Measurements from ENCODE around the gene CCDC85C.

Gene CCDC85C

DNA sequence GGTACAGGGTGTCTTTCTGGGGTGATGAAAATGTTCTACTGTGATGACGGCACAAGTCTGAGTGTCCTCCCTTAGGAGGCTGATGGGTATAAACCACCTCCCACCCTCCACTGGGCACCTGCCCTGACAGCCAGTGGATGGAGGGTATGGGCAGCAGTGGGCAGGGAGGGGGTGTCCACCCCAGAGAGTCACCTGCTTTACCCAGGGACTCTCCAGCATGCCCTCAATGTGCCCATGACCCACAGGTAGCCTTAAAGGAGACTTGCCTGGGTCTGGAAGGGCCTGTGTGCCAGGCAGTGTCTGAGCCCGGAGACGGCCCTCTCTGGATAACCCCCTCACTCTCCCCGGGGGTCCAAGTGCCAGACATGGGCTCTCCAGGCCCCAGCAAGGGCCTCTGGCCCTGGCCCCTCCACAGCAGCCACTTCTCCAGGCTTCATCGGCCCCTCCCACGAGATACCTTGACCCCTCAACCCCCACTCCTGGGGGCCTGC is 84.0 kb downstream of the CCDC85C start:
- no peak for DNase-seq

DNA sequence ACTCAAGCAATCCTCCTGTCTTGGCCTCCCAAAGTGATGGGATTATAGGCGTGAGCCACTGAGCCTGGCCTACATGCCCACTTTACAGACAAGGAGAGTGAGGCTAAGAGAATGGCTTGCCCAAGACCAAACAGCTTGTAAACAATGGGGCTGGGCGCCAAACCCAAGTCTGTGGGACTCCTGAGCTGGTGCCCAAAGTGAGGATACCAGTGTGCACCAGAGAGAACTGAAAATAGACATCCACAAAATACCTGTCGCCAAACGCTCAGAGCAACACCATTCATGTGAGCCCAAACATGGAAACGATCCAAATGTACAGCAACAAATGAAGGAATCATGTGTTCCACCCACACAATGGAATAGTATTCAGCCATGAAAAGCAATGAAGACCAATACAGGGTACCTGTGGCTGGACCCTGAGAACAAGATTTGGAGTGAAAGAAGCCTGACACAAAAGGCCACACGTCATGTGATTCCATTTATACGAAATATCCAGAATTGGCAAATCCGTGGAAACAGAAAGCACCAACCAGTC is 84.6 kb downstream of the CCDC85C start:
- no peak for DNase-seq

- DNase-seq = peak; percentile 60 to 90 (median 78)
Observed at GRCh38 chr14:99518441-99519346, 85.3 kb downstream of the CCDC85C start.

DNA sequence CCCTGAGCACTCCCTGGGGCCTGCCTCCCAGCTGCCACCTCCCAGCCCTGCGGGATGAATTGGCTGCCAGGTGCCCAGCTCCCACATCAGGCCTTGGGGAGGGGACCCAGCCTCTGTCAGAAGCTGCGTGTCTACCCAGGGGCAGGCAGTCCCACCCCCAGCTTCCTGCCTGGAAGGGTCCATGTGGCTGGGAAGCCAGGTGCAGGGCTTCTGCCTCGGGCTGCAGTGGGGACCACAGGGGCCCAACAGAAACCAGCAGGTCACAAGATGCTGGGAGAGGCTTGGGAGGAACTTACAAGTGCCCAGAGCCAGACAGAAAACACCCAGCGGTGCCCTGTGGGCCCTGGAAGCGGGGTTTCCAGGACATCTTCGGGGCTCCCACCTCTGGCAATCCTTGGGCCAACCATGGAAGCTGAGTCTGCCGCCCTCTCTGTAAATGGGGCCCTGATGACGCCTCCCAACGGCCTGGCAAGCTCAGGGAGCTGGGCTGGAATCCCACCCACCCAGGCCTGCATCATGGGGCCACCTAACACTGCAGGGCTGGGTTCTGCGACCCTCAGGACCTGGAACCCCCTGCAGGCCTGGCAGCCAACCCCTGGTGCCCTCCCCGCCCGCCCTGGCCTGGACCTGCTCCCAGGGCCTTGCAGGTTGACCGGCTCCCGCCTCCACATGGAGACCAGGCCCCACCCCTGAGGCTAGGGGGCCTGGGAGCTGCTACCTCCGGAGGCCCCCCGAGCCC is 86.2 kb downstream of the CCDC85C start:
- no peak for DNase-seq

DNA sequence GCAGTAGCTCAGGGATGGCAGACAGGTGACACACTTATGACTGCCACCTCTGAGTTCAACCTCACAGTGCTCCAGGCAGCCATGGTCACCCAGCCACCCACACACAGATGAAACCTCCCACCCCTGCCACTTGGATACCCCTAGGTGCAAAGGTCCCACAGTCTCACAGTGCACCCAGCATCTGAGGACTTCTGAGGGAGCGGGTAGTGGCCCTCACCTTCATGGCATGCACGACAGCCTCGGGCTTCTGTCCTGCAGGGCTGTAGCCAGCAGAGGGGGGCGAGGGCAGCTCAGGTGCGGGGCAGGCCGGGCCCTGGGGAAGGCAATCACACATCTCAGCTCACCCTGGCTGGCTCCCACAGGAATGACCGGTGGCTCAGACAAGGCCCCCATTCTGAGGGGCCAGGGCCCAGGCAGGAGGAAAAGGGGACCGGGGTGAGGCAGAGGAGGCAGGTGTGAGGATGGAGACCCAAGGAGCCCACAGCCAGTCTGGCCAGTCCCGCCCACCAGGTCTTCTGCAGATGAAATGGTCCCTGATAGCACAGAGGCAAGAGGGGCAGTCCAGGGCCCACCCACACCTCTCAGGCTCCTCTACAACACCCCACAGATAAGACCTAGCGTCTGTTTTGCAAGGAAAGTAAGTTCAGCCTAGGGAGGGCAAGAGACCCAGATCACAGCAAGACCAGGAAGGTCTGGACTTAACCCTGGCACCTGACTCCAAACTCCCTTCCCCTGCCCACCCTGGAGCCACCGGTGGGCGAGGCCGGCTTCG is 87.0 kb downstream of the CCDC85C start:
- DNase-seq = no peak

GRCh38 chr14:99516156-99516870 is 87.7 kb downstream of the CCDC85C start:
- no peak for DNase-seq

DNA sequence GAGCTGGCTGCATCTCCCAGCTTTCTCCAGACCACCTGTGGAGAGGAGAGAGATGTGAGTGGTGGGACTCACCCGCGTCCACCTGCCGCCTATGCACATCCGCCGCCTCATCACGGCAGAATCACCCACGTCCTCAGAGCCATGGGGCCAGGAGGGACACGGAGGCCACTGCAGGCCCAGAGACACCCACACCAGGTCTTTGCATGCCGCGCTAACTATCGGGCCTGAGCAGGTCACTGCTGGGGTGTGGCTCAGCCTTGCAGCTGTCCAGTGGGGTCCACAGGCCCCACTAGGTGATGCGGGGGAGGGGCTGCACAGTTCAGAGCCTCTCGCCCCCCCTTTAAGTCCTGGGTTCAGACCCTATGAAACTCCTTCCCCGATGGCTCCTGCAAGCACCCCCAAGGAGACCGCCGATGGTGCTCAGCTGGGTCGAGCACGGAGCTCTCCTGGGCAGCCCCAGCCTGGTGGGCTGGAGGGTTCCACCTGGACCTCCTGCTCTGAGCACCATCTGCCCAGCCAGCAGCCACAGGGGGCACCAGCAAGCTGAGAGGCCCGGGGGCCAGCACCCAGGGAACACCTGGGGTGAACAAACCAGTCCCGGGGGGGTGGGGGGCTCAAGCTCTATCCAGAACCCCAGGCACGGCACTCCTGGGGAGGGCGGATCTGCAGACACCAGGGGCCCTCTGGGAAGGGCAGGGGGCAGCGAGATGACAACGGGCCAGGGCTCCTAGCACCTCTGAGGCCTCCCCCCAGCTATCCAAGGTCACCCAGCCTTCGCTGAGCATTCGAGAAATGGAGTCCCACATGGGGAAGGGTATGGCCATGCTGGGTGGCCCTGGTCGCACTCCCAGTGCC is 88.5 kb downstream of the CCDC85C start:
- DNase-seq = no peak

- no peak for DNase-seq
Observed at GRCh38 chr14:99514552-99515300, 89.3 kb downstream of the CCDC85C start.

- no peak for DNase-seq
Observed at GRCh38 chr14:99513946-99514551, 90.0 kb downstream of the CCDC85C start.

DNA sequence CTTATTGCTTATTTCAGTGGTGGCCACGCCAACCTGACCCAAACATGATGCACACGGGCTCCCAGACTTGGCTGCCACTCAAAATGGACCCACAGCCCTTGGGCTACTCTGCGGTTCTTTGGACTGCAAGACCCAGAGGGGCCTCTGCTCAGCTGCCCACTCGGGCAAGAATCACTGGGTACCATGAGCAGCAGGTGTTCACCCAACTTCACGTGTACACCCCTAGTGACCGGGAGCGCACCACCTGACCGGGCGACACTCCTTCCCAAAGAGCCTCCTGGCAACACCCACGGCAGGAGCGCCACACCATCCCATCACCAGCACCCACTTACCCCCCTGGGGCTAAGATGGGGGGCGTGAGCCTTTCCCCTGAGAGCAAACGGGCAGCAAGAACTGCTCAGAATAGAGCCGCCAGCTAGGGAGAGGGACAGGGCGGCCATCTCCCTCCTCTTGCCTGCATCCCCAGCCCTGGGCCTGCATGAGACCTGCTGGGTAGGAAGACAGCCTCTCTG is 90.8 kb downstream of the CCDC85C start:
- DNase-seq = no peak

DNA sequence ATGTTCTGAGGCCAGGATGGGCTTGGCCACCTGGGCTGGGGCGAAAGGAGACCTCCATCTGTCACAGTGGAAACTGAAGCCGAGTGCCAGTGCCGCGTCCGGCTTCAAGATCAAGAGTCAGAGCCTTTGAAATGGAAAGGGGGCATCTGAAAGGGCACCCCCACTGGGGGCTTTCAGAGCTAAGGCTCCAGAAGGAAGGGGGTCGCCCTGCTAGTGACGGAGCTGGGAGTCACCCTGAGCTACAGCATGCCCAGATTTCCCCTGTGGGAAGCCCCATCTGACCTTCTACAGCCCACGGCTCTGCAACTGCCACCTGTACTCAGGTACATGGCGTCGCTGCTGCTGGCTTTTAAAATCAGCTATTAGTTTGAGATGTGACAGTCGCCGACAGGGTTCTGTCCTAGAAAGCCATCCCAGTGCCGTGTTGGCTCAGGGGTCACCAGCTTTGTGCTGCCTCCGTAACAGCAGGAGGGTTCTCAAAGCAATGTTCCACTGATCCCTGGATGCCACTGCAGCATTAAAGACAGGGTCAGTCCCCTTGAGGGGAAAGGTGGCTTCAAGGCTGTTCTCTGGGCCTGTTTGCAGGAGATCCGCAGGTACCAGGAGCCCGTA is 91.3 kb downstream of the CCDC85C start:
- DNase-seq = no peak

DNA sequence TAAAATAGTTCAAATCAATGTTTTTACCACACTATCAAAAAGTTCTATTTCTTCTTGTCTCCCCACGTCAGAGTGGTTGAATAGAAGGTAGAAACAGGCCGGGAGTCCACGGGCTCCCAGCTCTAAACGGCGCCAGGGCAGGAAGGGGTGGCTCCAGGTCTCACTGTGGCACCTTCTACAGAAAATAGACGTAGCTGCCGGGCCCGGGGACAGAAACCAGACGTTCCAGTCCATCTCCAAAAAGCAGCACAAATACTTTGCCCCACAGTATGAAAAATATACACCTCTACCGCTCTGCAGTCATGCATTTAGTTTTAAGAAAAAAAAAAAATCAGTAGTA is 91.9 kb downstream of the CCDC85C start:
- DNase-seq = no peak

DNA sequence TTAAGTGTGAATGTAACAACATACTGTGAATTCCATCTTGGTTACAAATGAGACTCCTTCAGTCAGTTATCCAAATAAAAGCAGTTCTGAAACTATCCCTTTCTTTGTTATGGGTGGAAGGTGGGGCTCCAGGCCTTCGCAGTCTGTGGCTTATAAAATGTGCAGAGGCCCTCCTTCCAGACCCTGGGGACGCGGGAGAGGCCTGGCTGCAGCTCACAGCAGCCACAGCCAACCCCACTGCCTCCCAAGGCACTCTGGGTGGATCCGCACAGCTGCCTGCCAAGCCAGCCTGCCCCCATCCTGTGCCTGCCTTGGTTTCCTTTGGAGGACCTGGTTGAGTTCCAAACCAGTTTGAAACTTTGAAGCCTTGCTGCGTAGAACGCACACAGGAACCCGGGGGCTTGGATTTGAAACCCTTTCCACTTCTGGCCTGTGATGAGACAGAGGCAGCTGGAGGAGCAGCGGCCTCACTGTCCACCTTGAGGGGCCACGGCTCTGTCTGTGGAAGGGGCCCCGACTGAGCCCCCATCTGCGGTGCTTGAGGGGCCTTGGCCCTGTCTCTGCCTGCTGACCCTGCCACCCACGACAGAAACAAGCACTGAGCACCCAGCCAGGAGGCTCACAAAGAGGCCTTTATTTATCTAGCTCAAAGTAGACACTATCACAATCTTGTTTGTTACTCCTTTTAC is 92.4 kb downstream of the CCDC85C start:
- no peak for DNase-seq

- no peak for DNase-seq
Observed at GRCh38 chr14:99510556-99511139, 93.4 kb downstream of the CCDC85C start.

- no peak for DNase-seq
Observed at GRCh38 chr14:99509871-99510555, 94.0 kb downstream of the CCDC85C start.

GRCh38 chr14:99508896-99509629 is 94.9 kb downstream of the CCDC85C start:
- no peak for DNase-seq
